WTC11 (cell line): ENCODE results near the gene ING1.

Experiments
- ATF3 ChIP-seq: sonication (generic); formaldehyde crosslinking; conservative IDR thresholded peaks from 2 replicates; pipeline ENCODE4 v1.8.1; 2022; ENCODE audit warnings: mild to moderate bottlenecking, missing genetic modification reagents
- E2F4 ChIP-seq: sonication (generic); formaldehyde crosslinking; IDR thresholded peaks from 2 replicates; pipeline ENCODE4 v1.8.1; 2022; ENCODE audit warnings: low read depth, mild to moderate bottlenecking, moderate library complexity, missing genetic modification reagents, borderline replicate concordance
- FOXJ3 ChIP-seq: sonication (generic); formaldehyde crosslinking; IDR thresholded peaks from 2 replicates; pipeline ENCODE4 v1.9.0; 2021; ENCODE audit warnings: missing genetic modification reagents, mild to moderate bottlenecking, borderline replicate concordance
- IRF2 ChIP-seq: sonication (generic); formaldehyde crosslinking; IDR thresholded peaks from 2 replicates; pipeline ENCODE4 v1.8.0; 2022; ENCODE audit warnings: low read depth, missing genetic modification reagents, borderline replicate concordance
- NFE2L1 ChIP-seq: sonication (generic); formaldehyde crosslinking; IDR thresholded peaks from 2 replicates; pipeline ENCODE4 v1.8.1; 2023; ENCODE audit warnings: missing genetic modification reagents
- NFYB ChIP-seq: sonication (generic); formaldehyde crosslinking; conservative IDR thresholded peaks from 2 replicates; pipeline ENCODE4 v1.8.0; 2022; ENCODE audit warnings: low read depth, missing genetic modification reagents
- PRRX2 ChIP-seq: fragments of 250-450 bp; sonication (Bioruptor Pico); IDR thresholded peaks from 2 replicates; pipeline ENCODE4 v1.8.0; 2021; ENCODE audit warnings: mild to moderate bottlenecking
- TCF7 ChIP-seq: sonication (generic); formaldehyde crosslinking; IDR thresholded peaks from 2 replicates; pipeline ENCODE4 v1.8.0; 2022; ENCODE audit warnings: mild to moderate bottlenecking, low read depth, missing genetic modification reagents, moderate library complexity
- TF ChIP-seq, protein P1 (sequence below): fragments of 200-600 bp; IDR thresholded peaks from 2 replicates; pipeline ENCODE4 v1.8.0; 2022; ENCODE audit warnings: antibody characterized with exemption

DNA sequence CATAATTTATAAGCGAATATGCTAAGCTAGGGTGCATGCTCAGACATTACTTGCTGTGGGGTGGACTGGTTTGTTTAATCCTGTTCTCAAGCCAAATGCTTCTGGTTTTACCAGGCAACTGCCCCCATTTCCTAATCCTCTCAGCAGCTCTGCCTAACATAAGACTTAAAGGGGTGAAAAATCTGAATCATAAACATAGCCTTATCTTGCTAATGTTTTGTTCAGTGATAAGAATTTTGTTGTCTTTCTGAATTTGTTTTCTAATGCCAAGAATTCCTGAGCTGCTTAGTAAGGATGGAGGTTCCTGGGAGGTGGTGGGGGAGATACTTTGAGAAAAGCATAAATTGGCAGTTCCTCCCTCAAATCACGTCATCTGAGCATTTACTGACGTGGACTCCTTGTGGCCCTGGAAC, 42.7 kb downstream of the ING1 start:
- TF ChIP-seq, protein P1, sequence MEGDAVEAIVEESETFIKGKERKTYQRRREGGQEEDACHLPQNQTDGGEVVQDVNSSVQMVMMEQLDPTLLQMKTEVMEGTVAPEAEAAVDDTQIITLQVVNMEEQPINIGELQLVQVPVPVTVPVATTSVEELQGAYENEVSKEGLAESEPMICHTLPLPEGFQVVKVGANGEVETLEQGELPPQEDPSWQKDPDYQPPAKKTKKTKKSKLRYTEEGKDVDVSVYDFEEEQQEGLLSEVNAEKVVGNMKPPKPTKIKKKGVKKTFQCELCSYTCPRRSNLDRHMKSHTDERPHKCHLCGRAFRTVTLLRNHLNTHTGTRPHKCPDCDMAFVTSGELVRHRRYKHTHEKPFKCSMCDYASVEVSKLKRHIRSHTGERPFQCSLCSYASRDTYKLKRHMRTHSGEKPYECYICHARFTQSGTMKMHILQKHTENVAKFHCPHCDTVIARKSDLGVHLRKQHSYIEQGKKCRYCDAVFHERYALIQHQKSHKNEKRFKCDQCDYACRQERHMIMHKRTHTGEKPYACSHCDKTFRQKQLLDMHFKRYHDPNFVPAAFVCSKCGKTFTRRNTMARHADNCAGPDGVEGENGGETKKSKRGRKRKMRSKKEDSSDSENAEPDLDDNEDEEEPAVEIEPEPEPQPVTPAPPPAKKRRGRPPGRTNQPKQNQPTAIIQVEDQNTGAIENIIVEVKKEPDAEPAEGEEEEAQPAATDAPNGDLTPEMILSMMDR = no peak
- TF ChIP-seq NFE2L1 (CRISPR knock-in tag) (no peak), TCF7 (CRISPR knock-in tag) (no peak), NFYB (CRISPR knock-in tag) (no peak), ATF3 (no peak), IRF2 (CRISPR knock-in tag) (no peak), PRRX2 (CRISPR knock-in tag) (no peak), E2F4 (CRISPR knock-in tag) (no peak), FOXJ3 (CRISPR knock-in tag) (no peak)
